Body of pancreas (tissue), 4 donors: ENCODE measurements around the gene TTLL5.

ENCODE experiments used
- POLR2A ChIP-seq, 3 donors: fragments of 450-650 bp; IDR thresholded peaks; one replicate each; pipeline ENCODE4 v1.6.1; 2016; ENCODE audit warnings: antibody characterized with exemption in 3 of 3, mild to moderate bottlenecking in 2 of 3
- TF ChIP-seq, protein P1 (sequence below), 7 experiments: fragments of 450-650 bp in 4 of 7; fragments of 200-600 bp in 3 of 7; sonication (generic) in 3 of 7; IDR thresholded peaks; one replicate each; pipeline ENCODE4 v1.5.1; 2016 to 2019; ENCODE audit warnings: antibody characterized with exemption in 7 of 7

DNA sequence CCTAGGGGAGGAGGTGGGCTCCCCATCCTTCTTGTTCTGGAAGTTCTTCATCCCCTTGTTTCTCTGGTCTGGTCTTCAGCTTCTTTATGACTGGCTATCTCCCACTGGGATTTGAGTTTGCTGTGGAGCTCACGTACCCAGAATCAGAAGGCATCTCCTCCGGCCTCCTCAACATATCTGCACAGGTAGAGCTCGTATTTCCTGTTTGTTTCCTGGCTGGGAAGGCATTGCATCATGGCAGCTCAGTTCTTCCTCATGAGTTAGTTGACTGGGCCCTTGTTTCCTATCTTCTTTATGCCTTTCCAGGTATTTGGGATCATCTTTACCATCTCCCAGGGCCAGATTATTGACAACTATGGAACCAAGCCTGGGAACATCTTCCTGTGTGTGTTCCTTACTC is 20.2 kb upstream of the TTLL5 start:
- TF ChIP-seq, protein P1, sequence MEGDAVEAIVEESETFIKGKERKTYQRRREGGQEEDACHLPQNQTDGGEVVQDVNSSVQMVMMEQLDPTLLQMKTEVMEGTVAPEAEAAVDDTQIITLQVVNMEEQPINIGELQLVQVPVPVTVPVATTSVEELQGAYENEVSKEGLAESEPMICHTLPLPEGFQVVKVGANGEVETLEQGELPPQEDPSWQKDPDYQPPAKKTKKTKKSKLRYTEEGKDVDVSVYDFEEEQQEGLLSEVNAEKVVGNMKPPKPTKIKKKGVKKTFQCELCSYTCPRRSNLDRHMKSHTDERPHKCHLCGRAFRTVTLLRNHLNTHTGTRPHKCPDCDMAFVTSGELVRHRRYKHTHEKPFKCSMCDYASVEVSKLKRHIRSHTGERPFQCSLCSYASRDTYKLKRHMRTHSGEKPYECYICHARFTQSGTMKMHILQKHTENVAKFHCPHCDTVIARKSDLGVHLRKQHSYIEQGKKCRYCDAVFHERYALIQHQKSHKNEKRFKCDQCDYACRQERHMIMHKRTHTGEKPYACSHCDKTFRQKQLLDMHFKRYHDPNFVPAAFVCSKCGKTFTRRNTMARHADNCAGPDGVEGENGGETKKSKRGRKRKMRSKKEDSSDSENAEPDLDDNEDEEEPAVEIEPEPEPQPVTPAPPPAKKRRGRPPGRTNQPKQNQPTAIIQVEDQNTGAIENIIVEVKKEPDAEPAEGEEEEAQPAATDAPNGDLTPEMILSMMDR (IDR thresholded peaks at IDR 0.05), result no peak
- TF ChIP-seq POLR2A (IDR thresholded peaks at IDR 0.05), result no peak
